ENCODE results near the gene ZNF598. TPM values are rescaled to one million over a fixed set of nuclear protein-coding genes. Genes with fewer than 3 reads are reported as not detected.
A peak's percentile ranks its signal among the peaks of the same experiment; 100 is the strongest.

The ZNF598 gene
- total and polyA plus RNA-seq, 2 experiments from 2014 or later = 8.5 to 48.6 TPM

GRCh38 chr16:2019921-2020831, 10.6 kb upstream of the ZNF598 start:
- peaks cover 55% of the 10 kb centered on the region for H3K27me3 ChIP-seq (ENCODE audit: insufficient read depth)
- H3K4me3 ChIP-seq = peak overlapping the region; percentile 62
- ATAC-seq = peak; percentile 2
- no peaks in the 10 kb centered on the region for H3K9me2 ChIP-seq (ENCODE audit: insufficient read depth)
- no peaks in the 10 kb centered on the region for H3K79me2 ChIP-seq (replicated peaks; ENCODE audit: insufficient read depth)
- H3F3A ChIP-seq (replicated peaks; ENCODE audit: low read depth) = peaks cover 8% of the 10 kb centered on the region
- DNase-seq (ENCODE audit: low spot score) = peak; percentile 64
- no peak overlapping the region for H3K27ac ChIP-seq (ENCODE audit: low read depth)
- TF ChIP-seq EZH2 (IDR thresholded peaks at IDR 0.05; ENCODE audit: low read depth, unreplicated experiment) (peak; percentile 61), ZNF462 (CRISPR knock-in tag; IDR thresholded peaks at IDR 0.05) (no peak), EZH2phosphoT487 (IDR thresholded peaks at IDR 0.05; ENCODE audit: unreplicated experiment) (peak; percentile 38)
- peaks cover 49% of the 10 kb centered on the region for H3K27me3 Mint-ChIP-seq (ENCODE audit: insufficient read depth, low read depth, poor library complexity)
- peaks cover 3% of the 10 kb centered on the region; the same call in 1 of the 3 replicates for H3K36me3 Mint-ChIP-seq (ENCODE audit: low read depth)
- H3K9me3 Mint-ChIP-seq = no peaks in the 10 kb centered on the region
- H2AFZ ChIP-seq = peak overlapping the region; percentile 74; the same call in 1 of the 2 replicates
- peaks cover 11% of the 10 kb centered on the region for H3K4me1 Mint-ChIP-seq
- no peaks in the 10 kb centered on the region; the same call in 1 of the 2 replicates for H4K20me1 ChIP-seq (replicated peaks; ENCODE audit: insufficient read depth)
- no peaks in the 10 kb centered on the region for H3K36me3 ChIP-seq (ENCODE audit: insufficient read depth)
- H3K4me3 Mint-ChIP-seq = peak overlapping the region; percentile 72
- no peak overlapping the region for H3K27ac Mint-ChIP-seq
- H3K4me2 ChIP-seq = peak overlapping the region; percentile 85
- no peaks in the 10 kb centered on the region; the same call in 1 of the 2 replicates for H3K4me1 ChIP-seq (ENCODE audit: insufficient read depth)

GRCh38 chr16:2019518-2019920, 9.9 kb upstream of the ZNF598 start, which contains the start of gene NPW:
NPW (plus strand) TSS chr16:2019785.
- Histone ChIP-seq H3K27ac (ENCODE audit: low read depth) (no peak within 1 kb of the TSS), H4K20me1 (replicated peaks; ENCODE audit: insufficient read depth) (no peaks in the 10 kb centered on the region; the same call in 1 of the 2 replicates), H3K4me1 (ENCODE audit: insufficient read depth) (no peaks in the 10 kb centered on the region; the same call in 1 of the 2 replicates), H3K9me2 (ENCODE audit: insufficient read depth) (no peaks in the 10 kb centered on the region), H3K4me2 (peak within 1 kb of the TSS; percentile 85), H2AFZ (peak within 1 kb of the TSS; percentile 74; the same call in 1 of the 2 replicates), H3K79me2 (replicated peaks; ENCODE audit: insufficient read depth) (no peaks in the 10 kb centered on the region), H3K4me3 (peak within 1 kb of the TSS; percentile 62), H3F3A (replicated peaks; ENCODE audit: low read depth) (peaks cover 8% of the 10 kb centered on the region), H3K36me3 (ENCODE audit: insufficient read depth) (no peaks in the 10 kb centered on the region), H3K27me3 (ENCODE audit: insufficient read depth) (peaks cover 49% of the 10 kb centered on the region)
- peaks cover 49% of the 10 kb centered on the region for H3K27me3 Mint-ChIP-seq (ENCODE audit: insufficient read depth, low read depth, poor library complexity)
- DNase-seq (ENCODE audit: low spot score) (peak; percentile 68), ATAC-seq (peak; percentile 31)
- no peak within 1 kb of the TSS for H3K27ac Mint-ChIP-seq
- H3K36me3 Mint-ChIP-seq (ENCODE audit: low read depth) = peaks cover 3% of the 10 kb centered on the region; the same call in 1 of the 3 replicates
- H3K4me1 Mint-ChIP-seq = peaks cover 11% of the 10 kb centered on the region
- H3K9me3 Mint-ChIP-seq = no peaks in the 10 kb centered on the region
- peak within 1 kb of the TSS; percentile 72 for H3K4me3 Mint-ChIP-seq
- no peak for TF ChIP-seq EZH2phosphoT487 (IDR thresholded peaks at IDR 0.05; ENCODE audit: unreplicated experiment)
- no peak for TF ChIP-seq REST (IDR thresholded peaks at IDR 0.05; ENCODE audit: unreplicated experiment)
- TF ChIP-seq POLR2AphosphoS5 (IDR thresholded peaks at IDR 0.05; ENCODE audit: low read depth) = no peak
- no peak for TF ChIP-seq CTCF (conservative IDR thresholded peaks at IDR 0.05; ENCODE audit: low read depth in 2 of 2)
- no peak for TF ChIP-seq ZNF114 (CRISPR knock-in tag; IDR thresholded peaks at IDR 0.05)

All from GM23338 (cell line).